HG03457 (cell line): ENCODE measurements around the gene CHCHD5.
"Not testable (repeated sequence)": the region's sequence is repeated elsewhere in the genome, so short reads cannot be mapped to it uniquely, and the experiment has no call there.

Experiments
- ATAC-seq: cut with Tn5 transposase; IDR thresholded peaks from one replicate; pipeline ENCODE4 v1.9.1; 2021; ENCODE audit warnings: moderate number of reproducible peaks; ENCODE audit not compliant: unreplicated experiment

Gene CHCHD5

GRCh38 chr2:112585873-112586464 lies 1.6 kb downstream of the CHCHD5 start:
- ATAC-seq: no peak

GRCh38 chr2:112588611-112589045 lies 4.2 kb downstream of the CHCHD5 start:
- no peak for ATAC-seq

GRCh38 chr2:112591413-112591812 lies 7.0 kb downstream of the CHCHD5 start:
- no peak for ATAC-seq

GRCh38 chr2:112593736-112594135 lies 9.3 kb downstream of the CHCHD5 start:
- ATAC-seq: no peak

GRCh38 chr2:112597537-112598322 lies 13.3 kb downstream of the CHCHD5 start:
- ATAC-seq: no peak

- no peak for ATAC-seq
These were observed 16.2 kb downstream of the CHCHD5 start for GRCh38 chr2:112600634-112601033.

GRCh38 chr2:112601754-112602153 lies 17.3 kb downstream of the CHCHD5 start:
- no peak for ATAC-seq

GRCh38 chr2:112602917-112603316 lies 18.5 kb downstream of the CHCHD5 start:
- ATAC-seq: no peak

GRCh38 chr2:112603731-112604130 lies 19.3 kb downstream of the CHCHD5 start:
- no peak for ATAC-seq

- no peak for ATAC-seq
These were observed 20.5 kb downstream of the CHCHD5 start for GRCh38 chr2:112604952-112605351.

- no peak for ATAC-seq
These were observed 21.5 kb downstream of the CHCHD5 start for GRCh38 chr2:112605926-112606325.

GRCh38 chr2:112606547-112606946 lies 22.1 kb downstream of the CHCHD5 start:
- no peak for ATAC-seq

- ATAC-seq: no peak
These were observed 23.4 kb downstream of the CHCHD5 start for GRCh38 chr2:112607680-112608438.

- ATAC-seq: not testable (repeated sequence)
These were observed 24.9 kb downstream of the CHCHD5 start for GRCh38 chr2:112609320-112609719.

- not testable (repeated sequence) for ATAC-seq
These were observed 27.9 kb downstream of the CHCHD5 start for GRCh38 chr2:112612283-112612682.

- ATAC-seq: no peak
These were observed 29.9 kb downstream of the CHCHD5 start for GRCh38 chr2:112614201-112614840.

- no peak for ATAC-seq
These were observed 30.6 kb downstream of the CHCHD5 start for GRCh38 chr2:112615051-112615450.

- not testable (repeated sequence) for ATAC-seq
These were observed 31.4 kb downstream of the CHCHD5 start for GRCh38 chr2:112615798-112616197.

- ATAC-seq: no peak
These were observed 34.0 kb downstream of the CHCHD5 start for GRCh38 chr2:112618383-112618782.

GRCh38 chr2:112621790-112622527 lies 37.5 kb downstream of the CHCHD5 start:
- no peak for ATAC-seq

GRCh38 chr2:112622528-112622849 lies 38.1 kb downstream of the CHCHD5 start:
- ATAC-seq: no peak
